ENCODE data around the gene LOX.
"Not testable (repeated sequence)": the region's sequence is repeated elsewhere in the genome, so short reads cannot be mapped to it uniquely, and the experiment has no call there.

Gene LOX

GRCh38 chr5:122097391-122097790 is 19.3 kb upstream of the LOX start:
- DNase-seq (ENCODE audit: low spot score), result no peak

GRCh38 chr5:122095158-122095557 is 17.1 kb upstream of the LOX start:
- DNase-seq (ENCODE audit: low spot score), result no peak

- DNase-seq (ENCODE audit: low spot score), result not testable (repeated sequence)
These were observed 16.2 kb upstream of the LOX start for GRCh38 chr5:122094251-122094650.

GRCh38 chr5:122093415-122094180 is 15.5 kb upstream of the LOX start:
- DNase-seq (ENCODE audit: low spot score), result peak; percentile 62

GRCh38 chr5:122091936-122092600 is 14.0 kb upstream of the LOX start:
- peak; percentile 33 for DNase-seq (ENCODE audit: low spot score)

- peak; percentile 38 for DNase-seq (ENCODE audit: low spot score)
These were observed 11.3 kb upstream of the LOX start for GRCh38 chr5:122089096-122090013.

- DNase-seq (ENCODE audit: low spot score), result no peak
These were observed 7.0 kb upstream of the LOX start for GRCh38 chr5:122085041-122085440.

GRCh38 chr5:122083535-122083934 is 5.5 kb upstream of the LOX start:
- DNase-seq (ENCODE audit: low spot score), result no peak

GRCh38 chr5:122081541-122081940 is 3.5 kb upstream of the LOX start:
- DNase-seq (ENCODE audit: low spot score), result no peak

- DNase-seq (ENCODE audit: low spot score), result peak; percentile 38
These were observed 518 bp downstream of the LOX start for GRCh38 chr5:122077366-122078115.

- DNase-seq (ENCODE audit: low spot score), result peak; percentile 72
These were observed 1.2 kb downstream of the LOX start for GRCh38 chr5:122076669-122077365.

GRCh38 chr5:122076050-122076461 is 2.0 kb downstream of the LOX start:
- peak; percentile 17 for DNase-seq (ENCODE audit: low spot score)

- DNase-seq (ENCODE audit: low spot score), result no peak
These were observed 4.2 kb downstream of the LOX start for GRCh38 chr5:122073864-122074263.

GRCh38 chr5:122073018-122073417 is 5.0 kb downstream of the LOX start:
- DNase-seq (ENCODE audit: low spot score), result no peak

GRCh38 chr5:122067390-122067789 is 10.7 kb downstream of the LOX start:
- DNase-seq (ENCODE audit: low spot score), result no peak

GRCh38 chr5:122064992-122065391 is 13.1 kb downstream of the LOX start:
- DNase-seq (ENCODE audit: low spot score), result no peak

GRCh38 chr5:122063836-122064235 is 14.2 kb downstream of the LOX start:
- no peak for DNase-seq (ENCODE audit: low spot score)

GRCh38 chr5:122062205-122062604 is 15.9 kb downstream of the LOX start:
- DNase-seq (ENCODE audit: low spot score), result no peak

GRCh38 chr5:122056913-122057312 is 21.1 kb downstream of the LOX start:
- no peak for DNase-seq (ENCODE audit: low spot score)

GRCh38 chr5:122054266-122054665 is 23.8 kb downstream of the LOX start:
- DNase-seq (ENCODE audit: low spot score), result no peak
